Fibroblast of skin of abdomen (primary cell): ENCODE measurements around the gene PRPF18.
A peak's percentile ranks its signal among the peaks of the same experiment; 100 is the strongest.

ENCODE experiments used
- DNase-seq: peaks from one replicate; pipeline ENCODE4 v3.0.0-alpha.2; 2013

Gene PRPF18

DNA sequence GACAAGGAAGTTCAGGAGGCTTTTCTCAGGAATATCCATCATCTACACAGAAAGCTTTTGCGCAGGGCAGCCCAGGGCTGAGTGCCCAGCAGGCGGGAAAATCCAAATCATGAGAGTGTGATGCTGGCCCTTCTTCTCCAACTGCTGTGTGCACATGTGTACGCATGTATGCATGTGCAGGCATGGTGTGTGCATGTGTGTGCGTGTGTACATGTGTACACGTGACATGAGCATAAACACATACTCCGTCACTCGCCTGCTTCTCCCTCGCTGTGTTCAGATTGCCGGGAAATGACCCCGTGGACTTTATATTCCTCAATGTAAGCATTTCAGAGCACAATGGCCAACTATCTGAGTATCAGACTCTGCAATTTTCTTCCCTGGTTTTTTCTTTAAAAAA lies 85.1 kb downstream of the PRPF18 start:
- DNase-seq, result no peak

DNA sequence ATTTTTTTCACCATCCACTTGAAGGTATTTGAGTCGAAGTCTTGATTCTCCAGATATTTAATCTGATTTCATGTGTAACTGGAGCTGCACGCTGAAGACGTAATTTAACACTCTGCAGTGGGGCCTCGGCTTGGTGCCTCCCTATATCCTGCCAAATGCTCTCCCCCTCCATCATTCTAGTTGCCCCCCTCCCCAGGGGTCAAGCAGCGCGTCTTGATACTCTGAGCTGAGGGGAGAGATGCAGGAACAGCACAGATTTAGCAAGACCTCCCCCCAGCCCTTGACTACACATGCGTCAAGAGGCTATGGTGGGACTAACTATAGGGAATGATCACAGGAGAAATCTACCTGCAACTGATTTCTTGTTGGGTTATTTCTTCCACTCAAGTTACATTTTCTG lies 85.8 kb downstream of the PRPF18 start:
- DNase-seq, result no peak

DNA sequence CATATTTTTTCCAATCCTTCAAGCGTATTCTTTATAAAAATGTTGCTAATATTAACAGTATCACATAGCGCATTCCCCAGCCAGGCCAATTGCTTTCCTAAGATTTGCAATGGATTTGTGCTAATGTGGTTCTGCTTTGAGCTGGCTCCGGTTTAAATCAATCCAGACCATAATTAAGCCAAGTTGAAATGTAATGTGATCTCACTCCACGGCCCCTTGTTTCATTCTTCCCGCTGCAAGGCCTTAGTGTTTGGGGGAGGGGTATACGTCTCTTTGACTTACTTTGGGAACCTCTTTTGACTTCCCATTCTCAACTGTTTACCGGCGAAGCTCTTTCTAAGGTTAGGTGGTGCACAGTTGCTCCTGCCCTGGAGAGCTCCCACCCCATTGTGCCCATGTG lies 86.4 kb downstream of the PRPF18 start:
- DNase-seq, result peak; percentile 69

DNA sequence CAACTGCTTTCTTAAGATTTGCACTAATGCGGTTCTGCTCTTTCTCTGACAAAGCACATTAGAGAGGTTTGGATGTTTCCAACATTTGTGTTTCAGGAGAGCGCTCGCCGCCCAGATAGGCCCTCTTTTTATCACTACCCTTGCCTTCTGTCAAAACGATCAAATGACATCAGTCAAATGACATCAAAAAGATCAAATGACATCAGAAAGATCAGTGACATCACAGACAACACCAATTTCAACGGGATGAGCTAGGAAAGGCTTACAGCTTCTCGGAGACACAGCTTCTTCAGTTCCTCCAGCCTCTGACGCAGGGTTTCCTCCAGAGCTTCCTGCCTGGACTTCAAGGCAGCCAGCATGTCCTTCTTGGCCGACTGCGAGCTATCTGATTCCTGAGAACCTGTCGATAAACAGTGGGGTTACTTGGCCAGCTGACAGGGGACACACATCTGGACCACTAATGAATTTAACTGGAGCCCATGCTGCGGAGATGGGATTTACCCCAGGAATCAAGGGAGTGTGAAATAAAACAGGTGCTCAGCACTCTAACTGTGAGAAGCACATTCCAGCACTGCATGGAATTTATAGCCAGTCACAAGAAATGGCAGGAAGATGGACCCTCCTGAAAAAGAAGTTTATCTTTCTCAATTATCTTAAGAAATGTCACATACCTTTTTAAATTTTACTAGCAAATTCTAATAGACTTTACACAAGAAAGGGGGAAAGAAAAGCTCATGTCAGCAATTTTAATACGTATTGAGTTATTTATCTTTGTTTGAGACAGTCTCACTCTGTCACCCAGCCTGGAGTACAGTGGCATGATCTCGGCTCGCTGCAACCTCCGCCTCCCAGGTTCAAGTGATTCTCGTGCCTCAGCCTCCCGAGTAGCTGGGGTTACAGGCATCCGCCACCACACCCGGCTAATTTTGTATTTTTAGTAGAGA lies 88.2 kb downstream of the PRPF18 start:
- DNase-seq, result no peak

DNA sequence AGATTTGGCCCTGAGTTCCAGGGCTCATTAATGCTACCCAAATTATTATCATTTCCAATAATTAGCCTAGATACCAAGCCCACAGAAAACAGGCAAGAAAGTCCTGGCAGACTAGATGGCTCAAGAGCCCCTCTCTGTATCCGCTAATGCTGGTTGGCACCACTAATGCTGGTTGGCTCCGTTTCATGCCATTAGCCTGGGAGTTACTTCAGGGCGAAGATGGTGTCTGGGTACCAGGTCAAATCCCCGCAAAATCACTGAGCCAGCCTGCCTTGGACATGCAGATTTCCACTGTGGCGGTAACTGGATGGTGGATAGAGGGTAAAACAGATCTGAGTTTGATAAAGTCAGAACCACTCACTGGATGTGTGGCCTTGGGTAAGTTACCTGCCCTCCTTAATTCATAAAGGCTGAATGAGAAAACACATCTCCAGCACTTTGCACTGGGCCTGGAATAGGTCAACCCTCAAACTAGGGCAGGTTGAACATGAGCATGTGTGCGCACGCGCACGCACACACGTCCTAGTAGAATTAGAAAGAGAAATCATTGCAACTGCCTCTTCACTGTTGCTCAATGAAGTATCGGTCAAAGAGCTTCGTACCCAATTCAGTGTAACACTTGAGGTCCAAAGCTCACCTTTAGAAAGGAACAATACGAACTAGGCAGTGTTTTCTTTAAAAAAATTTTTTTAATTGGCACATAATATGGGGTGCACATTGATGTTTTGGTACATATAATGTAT lies 91.5 kb downstream of the PRPF18 start:
- DNase-seq, result no peak
